Measurements from ENCODE around the gene KITLG. TPM values are rescaled to one million over a fixed set of nuclear protein-coding genes. Genes with fewer than 3 reads are reported as not detected.

KITLG gene
- total and polyA plus RNA-seq, 12 donors = 1.9 to 22.7 (median 9.5) TPM

- Histone ChIP-seq H3K27me3 (no peaks in the 10 kb centered on the region), H3K9me3 (replicated peaks in 1 of 3) (no peaks in the 10 kb centered on the region), H3K36me3 (replicated peaks in 1 of 2) (no peaks in the 10 kb centered on the region), H3K4me3 (no peak overlapping the region), H3K4me1 (replicated peaks in 1 of 2) (peaks cover 0 to 8% of the 10 kb centered on the region in 2 donors), H3K27ac (no peak overlapping the region)
- DNase-seq = no peak
- TF ChIP-seq CTCF (IDR thresholded peaks at IDR 0.05) (no peak), POLR2A (IDR thresholded peaks at IDR 0.05) (no peak)
- intact Hi-C loops (cut with DNase I) = no loop called here
- WGBS, 4 donors = 93 to 95% (median 95%) methylated on average over 4 of the region's 4 CpGs
Measured at GRCh38 chr12:88573583-88573982, 6.7 kb downstream of the KITLG start.

- TF ChIP-seq POLR2A (IDR thresholded peaks at IDR 0.05) (no peak), CTCF (IDR thresholded peaks at IDR 0.05) (no peak)
- intact Hi-C loops (cut with DNase I) = no loop called here
- no peak for DNase-seq
- Histone ChIP-seq H3K27me3 (no peaks in the 10 kb centered on the region), H3K4me1 (replicated peaks in 1 of 2) (peaks cover 0 to 8% of the 10 kb centered on the region in 2 donors), H3K27ac (no peak overlapping the region), H3K36me3 (replicated peaks in 1 of 2) (no peaks in the 10 kb centered on the region), H3K9me3 (replicated peaks in 1 of 3) (no peaks in the 10 kb centered on the region), H3K4me3 (no peak overlapping the region)
- WGBS, 4 donors = 33 to 50% (median 38%) methylated on average over 4 of the region's 4 CpGs
Measured at GRCh38 chr12:88572781-88573549, 7.3 kb downstream of the KITLG start.

GRCh38 chr12:88571543-88571942 is 8.7 kb downstream of the KITLG start:
- WGBS, 4 donors = 97 to 100% (median 99%) methylated on average over 1 of the region's 1 CpG

GRCh38 chr12:88570103-88570502 is 10.2 kb downstream of the KITLG start:
- no peak overlapping the region for H3K27ac ChIP-seq
- no peak for DNase-seq
- intact Hi-C loops (cut with DNase I) = no loop called here
- TF ChIP-seq POLR2A (IDR thresholded peaks at IDR 0.05) = no peak
- TF ChIP-seq CTCF (IDR thresholded peaks at IDR 0.05) = no peak
- no peaks in the 10 kb centered on the region for H3K36me3 ChIP-seq (replicated peaks in 1 of 2)
- no peaks in the 10 kb centered on the region for H3K27me3 ChIP-seq
- WGBS, 4 donors = 79 to 91% (median 80%) methylated on average over 1 of the region's 1 CpG
- no peaks in the 10 kb centered on the region for H3K9me3 ChIP-seq (replicated peaks in 1 of 3)
- no peak overlapping the region for H3K4me3 ChIP-seq
- peaks cover 0 to 5% of the 10 kb centered on the region in 2 donors for H3K4me1 ChIP-seq (replicated peaks in 1 of 2)

More at GRCh38 chr12:88571543-88571942, 8.7 kb downstream of the KITLG start:
- Histone ChIP-seq H3K4me3 (no peak overlapping the region), H3K36me3 (replicated peaks in 1 of 2) (no peaks in the 10 kb centered on the region), H3K9me3 (replicated peaks in 1 of 3) (no peaks in the 10 kb centered on the region), H3K4me1 (replicated peaks in 1 of 2) (peaks cover 0 to 8% of the 10 kb centered on the region in 2 donors), H3K27me3 (no peaks in the 10 kb centered on the region), H3K27ac (no peak overlapping the region)
- no peak for DNase-seq
- TF ChIP-seq POLR2A (IDR thresholded peaks at IDR 0.05) (no peak), CTCF (IDR thresholded peaks at IDR 0.05) (no peak)
- intact Hi-C loops (cut with DNase I) = no loop called here

Data from adrenal gland (tissue), 12 donors.